Heart left ventricle (tissue), 13 donors: ENCODE results near the gene SEC63.
"Not testable (repeated sequence)": the region's sequence is repeated elsewhere in the genome, so short reads cannot be mapped to it uniquely, and the experiment has no call there.

Experiments
- POLR2A ChIP-seq, 2 donors: fragments of 450-650 bp; IDR thresholded peaks; one replicate each; pipeline ENCODE4 v1.6.1; 2017; ENCODE audit warnings: antibody characterized with exemption in 2 of 2, mild to moderate bottlenecking in 2 of 2, moderate library complexity in 2 of 2
- TF ChIP-seq, protein P1 (sequence below), 12 donors: fragments of 200-600 bp; sonication (generic) in 4 of 12; IDR thresholded peaks; one replicate each; pipeline versions ENCODE4 v1.5.0 to v1.8.0; 2018 to 2022; ENCODE audit warnings: antibody characterized with exemption in 12 of 12, mild to moderate bottlenecking in 5 of 12
- donor health status: ischemic (EF 13 %, LVEDD 7.1; RV severe dilation, severe dysfunction).
- donor health status: DM: no; HTN: yes; CAD: no.
- donor health status: DM: no; HTN: no; CAD: no.
- donor health status: ischemic (EF 25% LVEDD 6.9; RV normal size, moderate dysfunction).
- donor health status: ischemic (EF 25% LVEDD 5.7; RV mildly dilated, moderate dysfunction).
- donor health status: ischemic (EF 35%, LVEDD 5.7; RV mildly dilated, moderate dysfunction).
- donor health status: nonischemic (EF 11% LVEDD 7.7; RV severe dilation, severe dysfunction).
- donor health status: DM: yes; HTN: yes; CAD: no.
- donor health status: PGD.
- donor health status: ischemic (EF 29% LVEDD 5.4; RV normal size, mild dysfunction).
- donor health status: nonischemic (EF 23%, LVEDD 6.1; RV moderate dilation, normal function).

DNA sequence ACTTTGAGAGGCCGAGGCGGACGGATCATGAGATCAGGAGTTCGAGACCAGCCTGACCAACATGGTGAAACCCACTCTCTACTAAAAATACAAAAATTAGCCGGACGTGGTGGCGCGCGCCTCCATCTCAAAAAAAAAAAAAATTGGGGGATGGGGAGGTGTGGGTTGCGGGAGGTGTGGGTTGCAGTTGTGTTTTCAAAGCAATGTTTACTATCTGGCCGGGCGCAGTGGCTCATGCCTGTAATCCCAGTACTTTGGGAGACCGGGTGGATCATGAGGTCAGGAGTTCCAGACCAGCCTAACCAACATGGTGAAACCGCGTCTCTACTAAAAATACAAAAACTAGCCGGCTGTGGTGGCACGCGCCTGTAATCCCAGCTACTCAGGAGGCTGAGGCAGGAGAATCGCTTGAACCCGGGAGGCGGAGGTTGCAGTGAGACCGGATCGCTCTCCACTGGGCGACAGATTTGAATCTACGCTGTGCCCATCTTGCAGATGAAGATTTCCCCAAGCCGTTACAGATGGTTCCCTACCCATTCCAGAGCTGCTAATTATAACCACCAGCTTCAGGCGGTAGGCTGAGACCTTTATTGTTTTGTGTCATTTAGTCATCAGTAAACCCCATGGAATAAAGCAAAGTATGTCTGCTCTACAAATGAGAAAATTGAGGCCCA, 818 bp upstream of the SEC63 start:
- TF ChIP-seq, protein P1, sequence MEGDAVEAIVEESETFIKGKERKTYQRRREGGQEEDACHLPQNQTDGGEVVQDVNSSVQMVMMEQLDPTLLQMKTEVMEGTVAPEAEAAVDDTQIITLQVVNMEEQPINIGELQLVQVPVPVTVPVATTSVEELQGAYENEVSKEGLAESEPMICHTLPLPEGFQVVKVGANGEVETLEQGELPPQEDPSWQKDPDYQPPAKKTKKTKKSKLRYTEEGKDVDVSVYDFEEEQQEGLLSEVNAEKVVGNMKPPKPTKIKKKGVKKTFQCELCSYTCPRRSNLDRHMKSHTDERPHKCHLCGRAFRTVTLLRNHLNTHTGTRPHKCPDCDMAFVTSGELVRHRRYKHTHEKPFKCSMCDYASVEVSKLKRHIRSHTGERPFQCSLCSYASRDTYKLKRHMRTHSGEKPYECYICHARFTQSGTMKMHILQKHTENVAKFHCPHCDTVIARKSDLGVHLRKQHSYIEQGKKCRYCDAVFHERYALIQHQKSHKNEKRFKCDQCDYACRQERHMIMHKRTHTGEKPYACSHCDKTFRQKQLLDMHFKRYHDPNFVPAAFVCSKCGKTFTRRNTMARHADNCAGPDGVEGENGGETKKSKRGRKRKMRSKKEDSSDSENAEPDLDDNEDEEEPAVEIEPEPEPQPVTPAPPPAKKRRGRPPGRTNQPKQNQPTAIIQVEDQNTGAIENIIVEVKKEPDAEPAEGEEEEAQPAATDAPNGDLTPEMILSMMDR (IDR thresholded peaks at IDR 0.05), result not testable (repeated sequence)
- not testable (repeated sequence) for TF ChIP-seq POLR2A (IDR thresholded peaks at IDR 0.05)
